Fibroblast of lung (primary cell): Measurements from ENCODE around the gene NPTX2. TPM values are rescaled to one million over a fixed set of nuclear protein-coding genes. Genes with fewer than 3 reads are reported as not detected.

Experiments used
- DNase-seq, 2 donors: peaks; one replicate each; pipeline versions ENCODE4 v3.0.0 to v3.0.0-alpha.2; 2010; ENCODE audit warnings: low read depth in 2 of 2
- H2AFZ ChIP-seq: 2 replicates; pipeline ENCODE4 v1.5.1; 2012; ENCODE audit warnings: low read length, control low read depth, inconsistent platforms
- H3K27ac ChIP-seq: 2 replicates; pipeline ENCODE4 v1.5.1; 2011; ENCODE audit warnings: low read length, control low read depth; ENCODE audit not compliant: insufficient read depth
- H3K27me3 ChIP-seq: 2 replicates; pipeline ENCODE4 v1.5.1; 2011; ENCODE audit warnings: mild to moderate bottlenecking, low read length; ENCODE audit not compliant: control insufficient read depth, insufficient read depth
- H3K36me3 ChIP-seq: 2 replicates; pipeline ENCODE4 v1.5.1; 2011; ENCODE audit warnings: low read length; ENCODE audit not compliant: control insufficient read depth, insufficient read depth
- H3K4me1 ChIP-seq: 2 replicates; pipeline ENCODE4 v1.5.1; 2011; ENCODE audit warnings: low read length; ENCODE audit not compliant: control insufficient read depth, insufficient read depth; ENCODE audit errors: extremely low read depth
- H3K4me2 ChIP-seq: 2 replicates; pipeline ENCODE4 v1.5.1; 2011; ENCODE audit warnings: low read length, control low read depth; ENCODE audit not compliant: insufficient read depth; ENCODE audit errors: extremely low read depth
- H3K4me3 ChIP-seq, 4 experiments: fragments of 200-600 bp in 1 of 4; sonication (generic) in 1 of 4; replicated peaks in 1 of 4; 2 replicates each; pipeline ENCODE4 v1.5.1; 2011 to 2016; ENCODE audit warnings: low read length in 4 of 4, low read depth in 3 of 4, mild to moderate bottlenecking in 3 of 4, control low read depth in 2 of 4, inconsistent platforms in 1 of 4, mixed read lengths in 1 of 4; ENCODE audit not compliant: insufficient read depth in 1 of 4; ENCODE audit errors: control extremely low read depth in 1 of 4
- H3K79me2 ChIP-seq: 2 replicates; pipeline ENCODE4 v1.5.1; 2012; ENCODE audit warnings: mild to moderate bottlenecking, low read length, inconsistent platforms; ENCODE audit not compliant: control insufficient read depth, insufficient read depth
- H3K9ac ChIP-seq: 2 replicates; pipeline ENCODE4 v1.5.1; 2011; ENCODE audit warnings: mild to moderate bottlenecking, low read length, control low read depth; ENCODE audit not compliant: insufficient read depth
- H3K9me3 ChIP-seq: 2 replicates; pipeline ENCODE4 v1.5.1; 2012; ENCODE audit warnings: low read depth, low read length; ENCODE audit not compliant: control insufficient read depth, insufficient read depth
- H4K20me1 ChIP-seq: 2 replicates; pipeline ENCODE4 v1.5.1; 2011; ENCODE audit warnings: low read length; ENCODE audit not compliant: control insufficient read depth, insufficient read depth; ENCODE audit errors: extremely low read depth
- CTCF ChIP-seq, 2 donors: IDR thresholded peaks in 1 of 2; conservative IDR thresholded peaks in 1 of 2; 1 replicate in 1 of 2; 2 replicates in 1 of 2; pipeline ENCODE4 v1.5.1; 2011 to 2012; ENCODE audit warnings: low read length in 2 of 2, control low read depth in 1 of 2, inconsistent platforms in 1 of 2, low read depth in 1 of 2, mild to moderate bottlenecking in 1 of 2
- EZH2 ChIP-seq: IDR thresholded peaks from 2 replicates; pipeline ENCODE4 v1.5.1; 2012; ENCODE audit warnings: low read length, control low read depth, mild to moderate bottlenecking; ENCODE audit errors: missing control alignments
- polyA plus RNA-seq, 2 donors: library from polyadenylated mRNA; depleted of rRNA in 1 of 2; stranded (reverse) in 1 of 2; unstranded in 1 of 2; fragments of >200 nt; gene quantifications; 2 replicates each; pipeline ENCODE4 v1.2.1, GENCODE V29; 2011 to 2012; ENCODE audit warnings: missing spikeins in 1 of 2
- total RNA-seq: library from RNA; depleted of rRNA; stranded (reverse); fragments of >200 nt; gene quantifications from 2 replicates; pipeline ENCODE4 v1.2.1, GENCODE V29; 2014

The NPTX2 gene
- total and polyA plus RNA-seq, 2 donors (not counting 1 experiment from before 2014, with no cell fraction given) = under 0.01 to 0.03 TPM

GRCh38 chr7:98573816-98574215, 43.3 kb upstream of the NPTX2 start:
- Histone ChIP-seq H3K9ac (no peak overlapping the region), H3K4me3 (no peak overlapping the region), H2AFZ (no peak overlapping the region), H3K9me3 (no peaks in the 10 kb centered on the region), H3K27me3 (no peaks in the 10 kb centered on the region), H3K36me3 (no peaks in the 10 kb centered on the region), H4K20me1 (no peaks in the 10 kb centered on the region), H3K27ac (no peak overlapping the region), H3K79me2 (no peaks in the 10 kb centered on the region), H3K4me1 (no peaks in the 10 kb centered on the region), H3K4me2 (no peak overlapping the region)
- DNase-seq = no peak
- TF ChIP-seq EZH2 (no peak), CTCF (conservative IDR thresholded peaks at IDR 0.05 in 1 of 2, IDR thresholded peaks at IDR 0.05 in 1 of 2; ENCODE audit: low read depth in 1 of 2, low read length in 2 of 2) (no peak)

- H3K4me2 ChIP-seq = no peak overlapping the region
- no peaks in the 10 kb centered on the region for H3K27me3 ChIP-seq
- no peak for DNase-seq
- TF ChIP-seq EZH2 = no peak
- no peak for TF ChIP-seq CTCF (conservative IDR thresholded peaks at IDR 0.05 in 1 of 2, IDR thresholded peaks at IDR 0.05 in 1 of 2; ENCODE audit: low read depth in 1 of 2, low read length in 2 of 2)
- no peaks in the 10 kb centered on the region for H3K79me2 ChIP-seq
- no peaks in the 10 kb centered on the region for H4K20me1 ChIP-seq
- no peak overlapping the region for H2AFZ ChIP-seq
- H3K4me1 ChIP-seq = no peaks in the 10 kb centered on the region
- H3K27ac ChIP-seq = no peak overlapping the region
- no peak overlapping the region for H3K4me3 ChIP-seq
- no peak overlapping the region for H3K9ac ChIP-seq
- H3K36me3 ChIP-seq = no peaks in the 10 kb centered on the region
- no peaks in the 10 kb centered on the region for H3K9me3 ChIP-seq
These were observed 41.2 kb upstream of the NPTX2 start for GRCh38 chr7:98575878-98576277.

- H3K36me3 ChIP-seq = no peaks in the 10 kb centered on the region
- H3K4me3 ChIP-seq = no peak overlapping the region
- no peaks in the 10 kb centered on the region for H3K27me3 ChIP-seq
- no peak overlapping the region for H2AFZ ChIP-seq
- no peaks in the 10 kb centered on the region for H3K9me3 ChIP-seq
- no peak for DNase-seq
- H3K27ac ChIP-seq = no peak overlapping the region
- H3K4me1 ChIP-seq = no peaks in the 10 kb centered on the region
- no peak overlapping the region for H3K4me2 ChIP-seq
- TF ChIP-seq CTCF (conservative IDR thresholded peaks at IDR 0.05 in 1 of 2, IDR thresholded peaks at IDR 0.05 in 1 of 2; ENCODE audit: low read depth in 1 of 2, low read length in 2 of 2) (no peak), EZH2 (no peak)
- H3K79me2 ChIP-seq = no peaks in the 10 kb centered on the region
- H3K9ac ChIP-seq = no peak overlapping the region
- no peaks in the 10 kb centered on the region for H4K20me1 ChIP-seq
These were observed 32.3 kb upstream of the NPTX2 start for GRCh38 chr7:98584830-98585229.
